ENCODE data around the gene DBNL.
"Not testable (repeated sequence)": the region's sequence is repeated elsewhere in the genome, so short reads cannot be mapped to it uniquely, and the experiment has no call there.

The DBNL gene

DNA sequence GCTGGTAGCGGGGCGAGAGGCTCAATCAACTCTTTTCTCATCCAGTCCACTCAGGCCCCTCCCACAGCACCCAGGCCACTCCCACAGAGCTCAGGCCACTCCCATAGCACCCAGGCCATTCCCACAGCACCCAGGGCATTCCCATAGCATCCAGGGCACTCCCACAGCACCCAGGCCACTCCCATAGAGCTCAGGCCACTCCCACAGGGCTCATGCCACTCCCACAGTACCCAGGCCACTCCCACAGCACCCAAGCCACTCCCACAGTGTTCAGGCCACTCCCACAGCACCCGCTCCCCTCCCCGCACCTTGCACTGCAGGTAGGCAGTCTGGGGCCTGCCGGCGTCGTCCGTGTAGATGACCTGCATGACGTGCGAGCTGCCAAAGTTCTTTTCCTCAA, 8.1 kb upstream of the DBNL start:
- H3K4me3 ChIP-seq (ENCODE audit: low read depth, low read length); DNase-seq (ENCODE audit: low read depth); in situ Hi-C loops (cut with HindIII; ENCODE audit: low sequenced_read_pairs): not testable (repeated sequence)

DNA sequence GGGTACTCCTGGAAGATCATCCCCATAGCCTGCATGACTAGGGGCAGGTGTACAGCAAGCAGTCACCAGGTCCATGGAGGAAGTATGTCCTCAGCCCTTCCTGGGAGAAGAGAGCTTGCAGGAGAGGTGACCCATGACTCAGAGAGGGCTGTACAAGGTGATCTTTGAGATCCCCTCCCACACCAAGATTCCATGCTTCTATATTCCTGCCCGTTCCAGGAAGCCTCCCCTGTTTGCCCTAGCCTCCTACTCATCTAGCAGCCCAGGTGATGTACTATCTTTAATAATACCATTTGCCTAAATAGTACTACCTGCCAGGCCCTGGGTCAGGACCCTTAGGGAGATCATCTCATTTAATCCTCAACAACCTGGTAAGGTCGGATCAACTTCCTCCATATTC, 6.6 kb upstream of the DBNL start:
- H3K4me3 ChIP-seq (ENCODE audit: low read depth, low read length); in situ Hi-C loops (cut with HindIII; ENCODE audit: low sequenced_read_pairs); DNase-seq (ENCODE audit: low read depth): not testable (repeated sequence)

DNA sequence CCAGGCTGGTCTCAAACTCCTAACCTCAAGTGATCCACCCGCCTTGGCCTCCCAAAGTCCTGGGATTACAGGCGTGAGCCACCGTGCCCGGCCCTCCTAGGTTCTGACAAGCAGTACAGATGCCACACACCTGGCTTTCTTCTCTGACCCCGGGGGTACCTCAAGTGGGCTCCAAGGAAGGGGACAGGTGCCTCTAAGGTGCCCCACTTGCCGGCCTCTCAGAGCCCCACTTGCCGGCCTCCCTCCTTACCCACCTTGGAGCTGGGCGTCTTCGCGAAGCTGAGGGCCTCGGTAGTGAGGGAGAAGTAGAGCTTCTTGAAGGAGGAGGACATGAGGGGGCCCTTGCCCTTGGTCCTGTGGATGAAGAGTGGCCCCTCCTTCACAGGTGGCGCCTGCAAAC, 5.9 kb upstream of the DBNL start:
- in situ Hi-C loops (cut with HindIII; ENCODE audit: low sequenced_read_pairs); H3K4me3 ChIP-seq (ENCODE audit: low read depth, low read length); DNase-seq (ENCODE audit: low read depth): not testable (repeated sequence)

DNA sequence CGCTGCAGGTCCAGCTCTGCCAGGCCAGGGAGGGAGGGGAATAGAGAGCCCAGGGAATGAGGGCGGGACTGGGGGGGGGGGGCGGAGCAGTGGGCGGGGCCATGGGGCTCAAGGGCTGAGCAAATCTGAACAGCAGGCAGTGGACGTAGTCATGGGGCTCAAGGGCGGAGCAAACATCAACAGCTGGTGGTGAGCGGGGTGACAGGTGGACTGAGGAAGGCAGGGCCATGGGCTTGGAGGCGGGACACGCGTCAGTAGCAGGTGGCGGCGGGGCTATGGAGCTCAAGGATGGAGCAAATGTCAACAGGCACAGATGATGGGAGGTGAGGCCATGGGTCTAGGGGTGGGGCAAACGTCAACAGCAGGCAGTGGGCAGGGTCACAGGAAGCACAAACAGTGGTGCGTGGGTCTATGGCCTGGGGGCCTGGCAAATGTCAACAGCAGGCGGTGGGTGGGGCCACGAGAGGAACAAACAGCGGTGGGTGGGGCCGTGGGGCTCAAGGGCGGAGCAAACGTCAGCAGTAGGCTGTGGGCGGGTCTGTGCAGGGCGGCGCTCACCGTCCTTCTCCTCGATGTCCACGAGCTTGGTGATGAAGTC, 5.4 kb upstream of the DBNL start:
- in situ Hi-C loops (cut with HindIII; ENCODE audit: low sequenced_read_pairs); DNase-seq (ENCODE audit: low read depth): not testable (repeated sequence)
- peak overlapping the region; percentile 12 for H3K4me3 ChIP-seq (ENCODE audit: low read depth, low read length)

- in situ Hi-C loops (cut with HindIII; ENCODE audit: low sequenced_read_pairs); H3K4me3 ChIP-seq (ENCODE audit: low read depth, low read length); DNase-seq (ENCODE audit: low read depth): not testable (repeated sequence)
These were observed 4.6 kb upstream of the DBNL start for GRCh38 chr7:44039800-44040492.

DNA sequence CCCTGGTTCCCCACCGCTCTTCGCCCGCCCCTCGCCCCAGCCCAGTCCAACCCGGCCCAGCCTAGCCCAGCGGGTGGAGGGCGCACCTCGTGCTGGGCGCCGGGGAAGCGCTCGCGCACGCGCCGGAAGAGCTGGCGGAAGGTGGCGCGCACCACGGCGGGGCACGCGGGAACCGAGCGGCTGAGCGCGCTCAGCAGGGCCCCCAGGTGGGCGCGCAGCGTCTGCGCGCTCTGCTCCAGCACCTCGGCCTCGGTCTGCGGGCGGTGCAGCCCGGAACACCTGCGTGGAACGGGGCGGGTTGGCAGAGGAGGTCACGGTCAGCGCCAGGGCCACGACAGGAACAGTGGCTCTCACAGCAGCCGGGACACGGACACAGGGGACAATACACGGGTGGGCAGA, 4.0 kb upstream of the DBNL start:
- H3K4me3 ChIP-seq (ENCODE audit: low read depth, low read length), result peak overlapping the region; percentile 19
- DNase-seq (ENCODE audit: low read depth); in situ Hi-C loops (cut with HindIII; ENCODE audit: low sequenced_read_pairs): not testable (repeated sequence)

- H3K4me3 ChIP-seq (ENCODE audit: low read depth, low read length), result no peak overlapping the region
- TF ChIP-seq CTCF (IDR thresholded peaks at IDR 0.05; ENCODE audit: low read depth, low read length, missing control alignments), result no peak
- in situ Hi-C loops (cut with HindIII; ENCODE audit: low sequenced_read_pairs), result no loop called here
- no peak for DNase-seq (ENCODE audit: low read depth)
These were observed 2.3 kb upstream of the DBNL start for GRCh38 chr7:44042221-44042620.

DNA sequence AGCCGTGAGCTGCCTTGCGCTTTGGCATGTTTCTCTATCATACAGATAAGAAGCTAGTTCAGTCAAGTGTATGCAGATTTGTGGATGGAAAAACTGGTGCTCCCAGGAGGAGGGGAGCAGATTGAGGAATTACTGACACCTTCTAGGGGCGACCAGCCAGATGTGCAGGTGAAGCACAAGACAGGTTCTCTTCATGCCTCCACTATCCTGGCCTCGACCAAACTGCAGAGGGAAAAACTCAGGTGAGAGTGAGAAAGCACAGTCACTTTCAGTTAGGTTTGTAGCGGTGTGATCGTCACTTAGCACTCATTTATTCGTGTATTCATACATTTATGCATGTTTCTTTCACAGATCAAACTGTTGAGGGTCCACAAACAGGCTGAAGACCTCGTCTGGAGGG, 600 bp upstream of the DBNL start:
- in situ Hi-C loops (cut with HindIII; ENCODE audit: low sequenced_read_pairs), result no loop called here
- DNase-seq (ENCODE audit: low read depth), result no peak
- TF ChIP-seq CTCF (IDR thresholded peaks at IDR 0.05; ENCODE audit: low read depth, low read length, missing control alignments), result no peak

DNA sequence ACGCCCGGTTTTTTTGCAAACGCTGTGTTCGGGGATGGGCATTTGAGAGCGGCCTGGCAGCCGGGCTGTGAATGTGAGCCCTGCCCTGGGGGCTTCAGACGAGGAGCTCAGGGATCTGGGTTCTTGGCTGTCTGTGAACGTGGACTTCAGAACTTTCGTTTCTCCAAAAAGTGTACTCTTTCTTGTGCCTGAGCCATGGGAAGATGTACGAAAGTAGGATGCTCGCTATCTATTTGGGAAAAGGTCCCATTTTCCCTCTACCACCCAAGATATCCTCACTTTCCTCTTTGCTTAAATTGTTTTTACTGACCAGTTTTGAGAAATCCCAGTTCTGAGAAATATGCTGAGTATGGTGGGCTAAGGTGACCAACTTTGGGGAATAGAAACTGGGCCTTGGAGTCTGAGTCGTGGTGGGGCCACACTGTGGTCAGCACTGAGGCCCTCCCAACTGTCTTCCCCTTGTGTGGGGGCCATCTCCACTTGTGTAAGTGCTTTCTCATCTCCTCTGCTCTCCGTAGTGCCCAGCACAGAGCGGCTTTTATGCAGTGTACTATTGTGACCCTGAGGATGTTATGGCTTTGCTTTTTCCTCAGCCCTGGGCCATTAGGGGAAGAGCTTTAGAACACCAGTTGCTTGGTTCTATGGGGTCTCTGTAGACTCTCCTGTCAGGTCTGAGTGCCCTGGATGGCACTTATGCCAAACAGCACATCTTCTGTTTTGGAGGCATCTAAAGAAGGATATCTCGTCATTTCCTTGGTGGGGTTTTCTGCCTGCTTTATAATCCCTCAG, 918 bp downstream of the DBNL start:
- DNase-seq (ENCODE audit: low read depth), result no peak
- in situ Hi-C loops (cut with HindIII; ENCODE audit: low sequenced_read_pairs), result no loop called here

More for the DNA sequence above, 600 bp upstream of the DBNL start:
- peak overlapping the region; percentile 90 for H3K4me3 ChIP-seq (ENCODE audit: low read depth, low read length)

More for the DNA sequence above, 918 bp downstream of the DBNL start:
- H3K4me3 ChIP-seq (ENCODE audit: low read depth, low read length), result peak overlapping the region; percentile 90
- TF ChIP-seq CTCF (IDR thresholded peaks at IDR 0.05; ENCODE audit: low read depth, low read length, missing control alignments), result no peak

Data from astrocyte of the cerebellum (primary cell).